SK-N-SH (cell line): ENCODE data around the gene FAM234A. TPM values are rescaled to one million over a fixed set of nuclear protein-coding genes. Genes with fewer than 3 reads are reported as not detected.

ENCODE experiments used
- CTCF ChIA-PET: fragments of 300-600, 350-600 bp; formaldehyde crosslinking; extraction: SDS; loops from one replicate; lab custom pipeline; 2021; lab: Yijun Ruan, JAX
- POLR2A ChIA-PET: fragments of 350-600 bp; sonication (Branson Sonifier 250); formaldehyde crosslinking; extraction: SDS; loops from one replicate; lab custom pipeline; 2020; ENCODE audit warnings: antibody characterized with exemption, inconsistent platforms; lab: Yijun Ruan, JAX
- DNase-seq: peaks from one replicate; pipeline ENCODE4 v3.0.0; 2012
- H2AFZ ChIP-seq: fragments of 200-600 bp; sonication (generic); 2 replicates; pipeline ENCODE4 v1.8.1; 2016; ENCODE audit warnings: antibody characterized with exemption, mild to moderate bottlenecking, low read depth
- H3F3A ChIP-seq: fragments of 200-600 bp; sonication (generic); replicated peaks from 2 replicates; pipeline ENCODE3; 2016; ENCODE audit warnings: antibody characterized with exemption, mild to moderate bottlenecking; ENCODE audit not compliant: insufficient read depth
- H3K27ac ChIP-seq, 2 experiments: fragments of 200-500 bp in 1 of 2; fragments of 200-600 bp in 1 of 2; sonication (Bioruptor generic) in 1 of 2; sonication (generic), shearing (Covaris generic) in 1 of 2; 2 replicates each; pipeline versions ENCODE4 v1.5.1 to v1.6.1; 2014 to 2016; ENCODE audit warnings: low read depth in 2 of 2, inconsistent platforms in 1 of 2, low read length in 1 of 2, mild to moderate bottlenecking in 1 of 2, mixed read lengths in 1 of 2
- H3K27me3 ChIP-seq: fragments of 200-600 bp; sonication (generic), shearing (Covaris generic); 2 replicates; pipeline ENCODE4 v1.6.1; 2016; ENCODE audit warnings: mixed run types; ENCODE audit not compliant: insufficient read depth
- H3K36me3 ChIP-seq, 2 experiments: fragments of 200-500 bp in 1 of 2; fragments of 200-600 bp in 1 of 2; sonication (Bioruptor generic) in 1 of 2; sonication (generic) in 1 of 2; replicated peaks in 1 of 2; 2 replicates each; pipeline versions ENCODE3 to v1.5.1; 2014 to 2016; ENCODE audit warnings: low read length in 1 of 2, mild to moderate bottlenecking in 1 of 2; ENCODE audit not compliant: insufficient read depth in 2 of 2, control insufficient read depth in 1 of 2
- H3K4me1 ChIP-seq, 2 experiments: fragments of 200-500 bp in 1 of 2; fragments of 200-600 bp in 1 of 2; sonication (Bioruptor generic) in 1 of 2; sonication (generic), shearing (Covaris generic) in 1 of 2; 2 replicates each; pipeline versions ENCODE4 v1.5.1 to v1.6.1; 2014 to 2016; ENCODE audit warnings: low read depth in 1 of 2, low read length in 1 of 2, mixed run types in 1 of 2; ENCODE audit not compliant: insufficient read depth in 2 of 2, control insufficient read depth in 1 of 2
- H3K4me2 ChIP-seq: fragments of 200-600 bp; sonication (generic), shearing (Covaris generic); 2 replicates; pipeline ENCODE4 v1.6.1; 2017; ENCODE audit warnings: mixed run types
- H3K4me3 ChIP-seq, 2 experiments: fragments of 200-500 bp in 1 of 2; fragments of 200-600 bp in 1 of 2; sonication (Bioruptor generic) in 1 of 2; sonication (generic), shearing (Covaris generic) in 1 of 2; 2 replicates each; pipeline versions ENCODE4 v1.5.1 to v1.8.1; 2014 to 2016; ENCODE audit warnings: low read depth in 2 of 2, inconsistent platforms in 1 of 2, low read length in 1 of 2, mild to moderate bottlenecking in 1 of 2, mixed read lengths in 1 of 2, moderate library complexity in 1 of 2
- H3K79me2 ChIP-seq: fragments of 200-600 bp; sonication (generic); 2 replicates; pipeline ENCODE4 v1.8.1; 2017; ENCODE audit warnings: mild to moderate bottlenecking; ENCODE audit not compliant: insufficient read depth
- H3K9ac ChIP-seq: fragments of 200-600 bp; sonication (generic); 2 replicates; pipeline ENCODE4 v1.6.1; 2017; ENCODE audit warnings: mixed run types
- H3K9me2 ChIP-seq: fragments of 200-600 bp; sonication (generic); 2 replicates; pipeline ENCODE4 v1.6.1; 2017; ENCODE audit warnings: mixed run types
- H3K9me3 ChIP-seq: fragments of 200-600 bp; sonication (generic); 2 replicates; pipeline ENCODE4 v1.6.1; 2017; ENCODE audit warnings: mixed run types, mild to moderate bottlenecking, moderate library complexity
- H4K20me1 ChIP-seq: fragments of 200-600 bp; sonication (generic); 2 replicates; pipeline ENCODE4 v1.6.1; 2017; ENCODE audit warnings: mild to moderate bottlenecking, mixed run types; ENCODE audit not compliant: insufficient read depth
- CTCF ChIP-seq: fragments of 200-600 bp; sonication (generic); IDR thresholded peaks from 2 replicates; pipeline ENCODE4 v1.6.1; 2017; ENCODE audit warnings: antibody characterized with exemption, mild to moderate bottlenecking, moderate library complexity
- FOSL2 ChIP-seq: IDR thresholded peaks from 2 replicates; pipeline ENCODE4 v1.4.0; 2012; ENCODE audit warnings: low read depth, mild to moderate bottlenecking, moderate library complexity, borderline replicate concordance
- FOXM1 ChIP-seq: IDR thresholded peaks from 2 replicates; pipeline ENCODE4 v1.4.0; 2012; ENCODE audit warnings: low read depth, mild to moderate bottlenecking
- GATA2 ChIP-seq: sonication (generic); formaldehyde crosslinking; IDR thresholded peaks from 2 replicates; pipeline ENCODE4 v1.5.0; 2020; ENCODE audit warnings: mild to moderate bottlenecking, missing genetic modification reagents
- JUND ChIP-seq: IDR thresholded peaks from 2 replicates; pipeline ENCODE4 v1.4.0; 2012
- MAX ChIP-seq: IDR thresholded peaks from 2 replicates; pipeline ENCODE4 v1.4.0; 2012; ENCODE audit warnings: low read depth
- MXI1 ChIP-seq: IDR thresholded peaks from 2 replicates; pipeline ENCODE4 v1.6.1; 2012; ENCODE audit warnings: mild to moderate bottlenecking, low read depth, low read length, improper control_type of control experiment
- PBX3 ChIP-seq: IDR thresholded peaks from 2 replicates; pipeline ENCODE4; 2012
- POLR2AphosphoS5 ChIP-seq: IDR thresholded peaks from 2 replicates; pipeline ENCODE4 v1.6.1; 2012; ENCODE audit warnings: low read depth, low read length
- RCOR1 ChIP-seq: fragments of 150-350 bp; IDR thresholded peaks from 2 replicates; pipeline ENCODE4 v1.6.1; 2017; ENCODE audit warnings: antibody characterized with exemption, low read length
- TAF1 ChIP-seq: IDR thresholded peaks from 2 replicates; pipeline ENCODE4 v1.6.1; 2012; ENCODE audit warnings: low read depth, mild to moderate bottlenecking, low read length, moderate library complexity, borderline replicate concordance
- USF1 ChIP-seq: IDR thresholded peaks from 2 replicates; pipeline ENCODE4 v1.4.0; 2012; ENCODE audit warnings: low read depth, borderline replicate concordance
- YY1 ChIP-seq: IDR thresholded peaks from 2 replicates; pipeline ENCODE4 v1.4.0; 2012; ENCODE audit warnings: low read depth, mild to moderate bottlenecking
- ZBTB33 ChIP-seq: IDR thresholded peaks from 2 replicates; pipeline ENCODE4 v1.4.0; 2012; ENCODE audit warnings: low read depth, borderline replicate concordance
- WGBS: methylation state at CpG from one replicate; pipeline ENCODE4 v1.1.6; 2017; ENCODE audit warnings: low lambda C conversion rate; 5-methylcytosine and 5-hydroxymethylcytosine counted together
- polyA plus RNA-seq, 3 experiments: library from polyadenylated mRNA; depleted of rRNA; stranded (reverse); fragments of >200 nt; gene quantifications; 2 replicates each; pipeline ENCODE4 v1.2.3, GENCODE V29; 2012

Gene FAM234A
- polyA plus RNA-seq, 1 of the 3 experiments (the other 2 are of a cell fraction), result 126 TPM

GRCh38 chr16:311725-312124 lies 77.1 kb downstream of the FAM234A start:
- Histone ChIP-seq H3K27ac (no peak overlapping the region), H3K4me1 (peaks cover 0 to 10% of the 10 kb centered on the region in 2 experiments; a peak in 1 of 4 replicates), H4K20me1 (peaks cover 10% of the 10 kb centered on the region), H3K79me2 (peaks cover 16% of the 10 kb centered on the region), H3K36me3 (peaks cover 0 to 40% of the 10 kb centered on the region in 2 experiments), H3F3A (no peaks in the 10 kb centered on the region), H3K9me2 (no peaks in the 10 kb centered on the region), H3K9ac (no peak overlapping the region), H2AFZ (no peak overlapping the region), H3K4me3 (no peak overlapping the region), H3K4me2 (no peak overlapping the region), H3K9me3 (no peaks in the 10 kb centered on the region), H3K27me3 (no peaks in the 10 kb centered on the region)
- CTCF ChIA-PET, result interaction anchor here (1.0 kb wide), 1 partner anchor 131 kb away, joined by 4 read pairs; the partner anchor contains the start of gene HBQ1
- no peak for TF ChIP-seq PBX3
- POLR2A ChIA-PET, result no interaction called here
- DNase-seq, result no peak
- 94% methylated on average over 15 of the region's 15 CpGs for WGBS

- no peak overlapping the region for H3K4me3 ChIP-seq
- peaks cover 36% of the 10 kb centered on the region for H4K20me1 ChIP-seq
- no peaks in the 10 kb centered on the region for H3F3A ChIP-seq
- no peaks in the 10 kb centered on the region for H3K27me3 ChIP-seq
- peaks cover 0 to 33% of the 10 kb centered on the region in 2 experiments for H3K36me3 ChIP-seq
- H3K9me3 ChIP-seq, result no peaks in the 10 kb centered on the region
- no peak overlapping the region; a peak in 1 of 4 replicates for H3K27ac ChIP-seq
- H3K4me1 ChIP-seq, result peaks cover 0 to 21% of the 10 kb centered on the region in 2 experiments; a peak in 1 of 4 replicates
- ChIA-PET POLR2A (no interaction called here), CTCF (interaction anchor here (0.8 to 1.3 kb wide), 2 partner anchors 8 to 12 kb away, joined by 3 to 5 read pairs; no protein-coding TSS in a partner anchor)
- DNase-seq, result no peak
- no peak overlapping the region for H2AFZ ChIP-seq
- no peak overlapping the region for H3K4me2 ChIP-seq
- 89% methylated on average over 16 of the region's 16 CpGs for WGBS
- H3K9me2 ChIP-seq, result no peaks in the 10 kb centered on the region
- TF ChIP-seq YY1, result no peak
- TF ChIP-seq USF1, result no peak
- no peak for TF ChIP-seq RCOR1
- no peak for TF ChIP-seq JUND
- TF ChIP-seq FOSL2, result no peak
- peaks cover 39% of the 10 kb centered on the region for H3K79me2 ChIP-seq
- H3K9ac ChIP-seq, result no peak overlapping the region
Measured at GRCh38 chr16:314351-314750, 79.7 kb downstream of the FAM234A start.

GRCh38 chr16:314795-315299 lies 80.2 kb downstream of the FAM234A start:
- WGBS, result 78% methylated on average over 14 of the region's 14 CpGs
- Histone ChIP-seq H4K20me1 (peaks cover 41% of the 10 kb centered on the region), H3K36me3 (peaks cover 0 to 31% of the 10 kb centered on the region in 2 experiments), H3F3A (no peaks in the 10 kb centered on the region), H3K79me2 (peaks cover 44% of the 10 kb centered on the region), H3K9me3 (no peaks in the 10 kb centered on the region), H3K27me3 (no peaks in the 10 kb centered on the region), H3K9ac (no peak overlapping the region), H3K4me3 (no peak overlapping the region), H3K4me1 (peaks cover 0 to 21% of the 10 kb centered on the region in 2 experiments; a peak in 1 of 4 replicates), H3K27ac (no peak overlapping the region; a peak in 1 of 4 replicates), H2AFZ (no peak overlapping the region), H3K9me2 (no peaks in the 10 kb centered on the region), H3K4me2 (no peak overlapping the region)
- TF ChIP-seq ZBTB33 (no peak), POLR2AphosphoS5 (no peak), MXI1 (no peak), FOXM1 (no peak), RCOR1 (no peak), MAX (no peak), CTCF (no peak), TAF1 (no peak), PBX3 (no peak), GATA2 (CRISPR knock-in tag) (no peak)
- ChIA-PET POLR2A (no interaction called here), CTCF (no interaction called here)
- DNase-seq, result no peak
